ENCODE results near the gene C8B. TPM values are rescaled to one million over a fixed set of nuclear protein-coding genes. Genes with fewer than 3 reads are reported as not detected.

C8B gene
- total RNA-seq, 1 donor from 2014 or later, result not detected

DNA sequence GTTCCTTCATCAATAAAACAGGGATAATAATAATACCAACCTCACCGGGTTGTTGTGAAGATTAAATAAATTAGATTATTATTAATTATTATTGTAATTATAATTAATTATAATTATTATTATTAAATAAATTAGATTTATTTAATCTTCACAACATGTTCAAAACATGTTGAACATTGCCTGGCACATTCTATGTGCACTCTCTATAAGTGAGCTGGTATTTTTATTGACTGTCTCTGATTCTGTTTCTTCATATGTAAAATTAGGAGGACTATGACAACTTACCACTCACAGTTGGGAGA lies 834 bp upstream of the C8B start:
- TF ChIP-seq, protein P1, sequence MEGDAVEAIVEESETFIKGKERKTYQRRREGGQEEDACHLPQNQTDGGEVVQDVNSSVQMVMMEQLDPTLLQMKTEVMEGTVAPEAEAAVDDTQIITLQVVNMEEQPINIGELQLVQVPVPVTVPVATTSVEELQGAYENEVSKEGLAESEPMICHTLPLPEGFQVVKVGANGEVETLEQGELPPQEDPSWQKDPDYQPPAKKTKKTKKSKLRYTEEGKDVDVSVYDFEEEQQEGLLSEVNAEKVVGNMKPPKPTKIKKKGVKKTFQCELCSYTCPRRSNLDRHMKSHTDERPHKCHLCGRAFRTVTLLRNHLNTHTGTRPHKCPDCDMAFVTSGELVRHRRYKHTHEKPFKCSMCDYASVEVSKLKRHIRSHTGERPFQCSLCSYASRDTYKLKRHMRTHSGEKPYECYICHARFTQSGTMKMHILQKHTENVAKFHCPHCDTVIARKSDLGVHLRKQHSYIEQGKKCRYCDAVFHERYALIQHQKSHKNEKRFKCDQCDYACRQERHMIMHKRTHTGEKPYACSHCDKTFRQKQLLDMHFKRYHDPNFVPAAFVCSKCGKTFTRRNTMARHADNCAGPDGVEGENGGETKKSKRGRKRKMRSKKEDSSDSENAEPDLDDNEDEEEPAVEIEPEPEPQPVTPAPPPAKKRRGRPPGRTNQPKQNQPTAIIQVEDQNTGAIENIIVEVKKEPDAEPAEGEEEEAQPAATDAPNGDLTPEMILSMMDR (conservative IDR thresholded peaks at IDR 0.05), result no peak
- no peak for DNase-seq (ENCODE audit: low read depth, low spot score)
- no peak overlapping the region for H3K27ac Mint-ChIP-seq (ENCODE audit: unreplicated experiment)
- H3K4me3 Mint-ChIP-seq, result no peak overlapping the region
- peaks cover 3% of the 10 kb centered on the region for H3K9me3 Mint-ChIP-seq
- H3K4me1 Mint-ChIP-seq, result peaks cover 4% of the 10 kb centered on the region
- H3K36me3 Mint-ChIP-seq (ENCODE audit: low read depth), result no peaks in the 10 kb centered on the region
- no peaks in the 10 kb centered on the region for H3K27me3 Mint-ChIP-seq (ENCODE audit: low read depth)

- TF ChIP-seq, protein P1 (conservative IDR thresholded peaks at IDR 0.05), result no peak
- Mint-ChIP-seq H3K27me3 (ENCODE audit: low read depth) (no peaks in the 10 kb centered on the region), H3K27ac (ENCODE audit: unreplicated experiment) (peak overlapping the region; percentile 54), H3K4me1 (peaks cover 4% of the 10 kb centered on the region), H3K4me3 (no peak overlapping the region), H3K9me3 (peaks cover 3% of the 10 kb centered on the region), H3K36me3 (ENCODE audit: low read depth) (no peaks in the 10 kb centered on the region)
- DNase-seq (ENCODE audit: low read depth, low spot score), result no peak
Observed at GRCh38 chr1:56965191-56965590, 624 bp downstream of the C8B start.

DNA sequence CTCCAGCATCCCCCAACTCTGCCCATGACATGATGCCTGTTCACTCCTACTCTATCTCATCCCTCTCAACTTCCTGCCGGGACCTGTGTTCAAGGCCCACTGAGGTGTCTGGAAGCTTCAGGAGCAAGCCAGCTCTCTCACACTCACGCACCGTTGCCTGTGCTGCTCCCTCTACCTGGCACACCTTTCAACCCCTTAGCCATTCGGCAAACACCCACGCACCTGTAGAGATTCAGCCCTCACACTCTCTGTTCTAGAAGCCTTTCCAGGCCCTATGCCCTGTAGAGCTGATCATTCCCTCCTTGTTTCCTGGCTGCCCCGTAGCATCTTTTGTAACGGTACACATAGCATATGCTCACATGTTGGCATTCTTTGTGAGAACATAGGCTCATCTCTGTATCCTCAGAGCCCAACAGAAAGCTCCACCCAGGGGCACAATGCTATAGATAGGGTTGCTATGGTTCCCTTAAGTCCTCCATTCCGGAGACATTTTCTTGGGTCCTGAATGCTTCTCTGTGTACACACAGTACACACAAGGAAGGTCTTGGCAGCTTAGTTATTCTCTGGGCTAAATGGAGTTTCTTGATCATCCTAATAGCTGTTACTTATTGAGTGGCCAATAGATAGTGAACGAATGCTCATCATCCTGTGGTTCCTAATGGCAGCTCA lies 1.3 kb downstream of the C8B start:
- TF ChIP-seq, protein P1 (conservative IDR thresholded peaks at IDR 0.05), result no peak
- Mint-ChIP-seq H3K4me3 (no peak overlapping the region), H3K27me3 (ENCODE audit: low read depth) (no peaks in the 10 kb centered on the region), H3K27ac (ENCODE audit: unreplicated experiment) (no peak overlapping the region), H3K36me3 (ENCODE audit: low read depth) (no peaks in the 10 kb centered on the region), H3K4me1 (peaks cover 4% of the 10 kb centered on the region), H3K9me3 (peaks cover 3% of the 10 kb centered on the region)
- no peak for DNase-seq (ENCODE audit: low read depth, low spot score)

DNA sequence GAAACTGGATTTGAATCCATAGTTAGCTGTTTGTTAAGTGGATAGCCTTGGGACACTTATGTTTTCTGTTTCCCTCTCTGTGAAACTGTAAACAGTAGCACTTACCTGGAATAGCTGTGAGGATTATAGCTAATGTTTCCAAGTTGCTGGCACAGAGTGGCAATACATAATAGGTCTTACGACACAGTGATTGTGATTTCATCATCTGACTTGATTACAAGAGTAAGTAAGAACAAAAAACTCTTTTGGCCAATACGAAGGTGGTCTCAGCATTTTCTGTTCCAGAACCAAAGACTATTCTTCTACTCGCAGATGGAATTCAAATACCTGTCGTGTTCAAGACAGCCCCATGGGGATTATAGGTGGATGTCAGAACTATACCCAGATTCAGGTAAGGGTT lies 2.1 kb downstream of the C8B start:
- H3K4me3 Mint-ChIP-seq, result no peak overlapping the region
- TF ChIP-seq, protein P1 (conservative IDR thresholded peaks at IDR 0.05), result no peak
- peaks cover 2% of the 10 kb centered on the region for H3K9me3 Mint-ChIP-seq
- no peak for DNase-seq (ENCODE audit: low read depth, low spot score)
- no peak overlapping the region for H3K27ac Mint-ChIP-seq (ENCODE audit: unreplicated experiment)
- H3K4me1 Mint-ChIP-seq, result peaks cover 4% of the 10 kb centered on the region
- no peaks in the 10 kb centered on the region for H3K36me3 Mint-ChIP-seq (ENCODE audit: low read depth)
- no peaks in the 10 kb centered on the region for H3K27me3 Mint-ChIP-seq (ENCODE audit: low read depth)

GRCh38 chr1:56961426-56961825 lies 4.4 kb downstream of the C8B start:
- Mint-ChIP-seq H3K27me3 (ENCODE audit: low read depth) (no peaks in the 10 kb centered on the region), H3K4me3 (no peak overlapping the region)

More at GRCh38 chr1:56961426-56961825, 4.4 kb downstream of the C8B start:
- Mint-ChIP-seq H3K4me1 (peaks cover 4% of the 10 kb centered on the region), H3K27ac (ENCODE audit: unreplicated experiment) (no peak overlapping the region), H3K36me3 (ENCODE audit: low read depth) (no peaks in the 10 kb centered on the region), H3K9me3 (no peaks in the 10 kb centered on the region)
- TF ChIP-seq, protein P1 (conservative IDR thresholded peaks at IDR 0.05), result no peak
- DNase-seq (ENCODE audit: low read depth, low spot score), result no peak
